Fibroblast of lung (primary cell): Measurements from ENCODE around the gene PIK3CA.

Experiments used
- CTCF ChIP-seq, 2 donors: IDR thresholded peaks in 1 of 2; conservative IDR thresholded peaks in 1 of 2; 1 replicate in 1 of 2; 2 replicates in 1 of 2; pipeline ENCODE4 v1.5.1; 2011 to 2012; ENCODE audit warnings: low read length in 2 of 2, control low read depth in 1 of 2, inconsistent platforms in 1 of 2, low read depth in 1 of 2, mild to moderate bottlenecking in 1 of 2
- EZH2 ChIP-seq: IDR thresholded peaks from 2 replicates; pipeline ENCODE4 v1.5.1; 2012; ENCODE audit warnings: low read length, control low read depth, mild to moderate bottlenecking; ENCODE audit errors: missing control alignments

- no peak for TF ChIP-seq CTCF (conservative IDR thresholded peaks at IDR 0.05 in 1 of 2, IDR thresholded peaks at IDR 0.05 in 1 of 2; ENCODE audit: low read depth in 1 of 2, low read length in 2 of 2)
- no peak for TF ChIP-seq EZH2
Measured at GRCh38 chr3:179192542-179192941, 44.4 kb downstream of the PIK3CA start.
